ENCODE results near the gene OR1L8. TPM values are rescaled to one million over a fixed set of nuclear protein-coding genes. Genes with fewer than 3 reads are reported as not detected.

The OR1L8 gene
- polyA plus RNA-seq, 3 donors = not detected

- Mint-ChIP-seq H3K27ac (no peak overlapping the region), H3K27me3 (ENCODE audit: low read depth in 3 of 3) (peaks cover 0 to 4% (median 2%) of the 10 kb centered on the region in 3 donors), H3K4me1 (no peaks in the 10 kb centered on the region), H3K9me3 (peaks cover 0 to 10% (median 4%) of the 10 kb centered on the region in 7 donors), H3K4me3 (no peak overlapping the region), H3K36me3 (no peaks in the 10 kb centered on the region)
- WGBS (ENCODE audit: insufficient coverage) = 81% methylated on average over 2 of the region's 2 CpGs
- Histone ChIP-seq H3K9ac (ENCODE audit: insufficient read depth, low read length, poor library complexity, severe bottlenecking) (no peak overlapping the region), H3K27ac (ENCODE audit: low read depth in 1 of 2, low read length in 2 of 2) (no peak overlapping the region), H3K79me2 (ENCODE audit: insufficient read depth, low read length) (no peaks in the 10 kb centered on the region), H3K4me1 (ENCODE audit: control insufficient read depth in 1 of 2, insufficient read depth in 2 of 2, low read length in 2 of 2) (no peaks in the 10 kb centered on the region), H3K36me3 (replicated peaks in 1 of 2; ENCODE audit: control insufficient read depth in 1 of 2, insufficient read depth in 2 of 2, low read length in 2 of 2) (no peaks in the 10 kb centered on the region), H4K20me1 (ENCODE audit: insufficient read depth, low read length) (no peaks in the 10 kb centered on the region), H3K27me3 (ENCODE audit: control insufficient read depth in 2 of 2, insufficient read depth in 2 of 2, low read length in 2 of 2) (no peaks in the 10 kb centered on the region), H3K4me3 (replicated peaks in 1 of 3; ENCODE audit: low read depth in 2 of 3, low read length in 3 of 3) (no peak overlapping the region), H3K9me3 (replicated peaks in 1 of 2; ENCODE audit: control insufficient read depth in 1 of 2, insufficient read depth in 1 of 2, low read length in 2 of 2) (peaks cover 0 to 2% of the 10 kb centered on the region in 2 donors), H3K4me2 (replicated peaks; ENCODE audit: extremely low read depth, low read length, poor library complexity, severe bottlenecking) (no peak overlapping the region), H2AFZ (ENCODE audit: insufficient read depth, low read depth, low read length, poor library complexity, severe bottlenecking) (no peak overlapping the region)
- intact Hi-C loops (cut with micrococcal nuclease) = no loop called here
- no peak for DNase-seq
- no peak for TF ChIP-seq CTCF (IDR thresholded peaks at IDR 0.05)
Observed at GRCh38 chr9:122572456-122572855, 10.7 kb downstream of the OR1L8 start.

- Histone ChIP-seq H3K9ac (ENCODE audit: insufficient read depth, low read length, poor library complexity, severe bottlenecking) (no peak overlapping the region), H3K36me3 (replicated peaks in 1 of 2; ENCODE audit: control insufficient read depth in 1 of 2, insufficient read depth in 2 of 2, low read length in 2 of 2) (no peaks in the 10 kb centered on the region), H3K4me3 (replicated peaks in 1 of 3; ENCODE audit: low read depth in 2 of 3, low read length in 3 of 3) (no peak overlapping the region), H4K20me1 (ENCODE audit: insufficient read depth, low read length) (no peaks in the 10 kb centered on the region), H3K4me1 (ENCODE audit: control insufficient read depth in 1 of 2, insufficient read depth in 2 of 2, low read length in 2 of 2) (no peaks in the 10 kb centered on the region), H2AFZ (ENCODE audit: insufficient read depth, low read depth, low read length, poor library complexity, severe bottlenecking) (no peak overlapping the region), H3K79me2 (ENCODE audit: insufficient read depth, low read length) (no peaks in the 10 kb centered on the region), H3K4me2 (replicated peaks; ENCODE audit: extremely low read depth, low read length, poor library complexity, severe bottlenecking) (no peak overlapping the region), H3K27ac (ENCODE audit: low read depth in 1 of 2, low read length in 2 of 2) (no peak overlapping the region), H3K9me3 (replicated peaks in 1 of 2; ENCODE audit: control insufficient read depth in 1 of 2, insufficient read depth in 1 of 2, low read length in 2 of 2) (no peaks in the 10 kb centered on the region), H3K27me3 (ENCODE audit: control insufficient read depth in 2 of 2, insufficient read depth in 2 of 2, low read length in 2 of 2) (no peaks in the 10 kb centered on the region)
- Mint-ChIP-seq H3K27ac (no peak overlapping the region), H3K36me3 (no peaks in the 10 kb centered on the region), H3K4me3 (no peak overlapping the region), H3K9me3 (peaks cover 1 to 10% (median 5%) of the 10 kb centered on the region in 7 donors), H3K27me3 (ENCODE audit: low read depth in 3 of 3) (peaks cover 0 to 4% (median 0%) of the 10 kb centered on the region in 3 donors), H3K4me1 (no peaks in the 10 kb centered on the region)
- DNase-seq = no peak
- intact Hi-C loops (cut with micrococcal nuclease) = no loop called here
- WGBS (ENCODE audit: insufficient coverage) = 91% methylated on average over 4 of the region's 4 CpGs
- TF ChIP-seq CTCF (IDR thresholded peaks at IDR 0.05) = no peak
Observed at GRCh38 chr9:122567901-122568300, 15.3 kb downstream of the OR1L8 start.
